RWPE1 (cell line): Measurements from ENCODE around the gene TCF7L1.

Experiments used
- CTCF ChIA-PET: fragments of 350-600 bp; sonication (Branson Sonifier 250); formaldehyde crosslinking; extraction: SDS; loops from one replicate; lab custom pipeline; 2021; lab: Yijun Ruan, JAX
- POLR2A ChIA-PET: fragments of 400-600 bp; formaldehyde crosslinking; extraction: SDS; loops from one replicate; lab custom pipeline; 2020; ENCODE audit warnings: antibody characterized with exemption; ENCODE audit not compliant: low non-redundant PET; lab: Yijun Ruan, JAX
- DNase-seq: peaks from one replicate; pipeline ENCODE4 v3.0.0; 2012; ENCODE audit warnings: low spot score
- H3K27ac ChIP-seq: fragments of 450-650 bp; 2 replicates; pipeline ENCODE4 v1.5.1; 2017
- TF ChIP-seq, protein P1 (sequence below): fragments of 450-650 bp; conservative IDR thresholded peaks from 2 replicates; pipeline ENCODE4 v1.5.1; 2017; ENCODE audit warnings: low read depth, mild to moderate bottlenecking

TCF7L1 gene

GRCh38 chr2:85259101-85259590 is 126.0 kb downstream of the TCF7L1 start:
- CTCF ChIA-PET: interaction anchor here (0.5 to 0.7 kb wide), 3 partner anchors 34 to 48 kb away, joined by 3 to 4 read pairs (median 4); no protein-coding TSS in a partner anchor
- peak overlapping the region; percentile 35; the same call in 1 of the 2 replicates for H3K27ac ChIP-seq

DNA sequence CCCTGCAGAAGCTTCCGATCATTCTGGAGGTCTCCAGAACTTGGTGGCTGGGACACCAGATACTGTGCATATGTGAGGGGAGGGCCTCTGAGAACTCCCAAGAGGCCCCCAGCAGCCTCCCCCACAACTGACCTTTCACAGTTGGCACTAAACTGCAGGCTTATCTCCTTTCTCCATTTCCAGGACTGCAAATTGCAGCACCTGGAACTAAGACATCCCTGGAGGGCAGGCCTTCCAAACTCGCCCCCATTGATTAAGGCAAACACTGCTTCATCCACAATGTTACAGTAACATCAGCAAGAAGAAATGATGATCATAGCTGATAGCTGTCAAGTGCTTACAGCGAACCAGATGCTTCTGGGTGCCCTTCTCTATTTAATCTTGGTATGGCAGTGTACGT is 126.7 kb downstream of the TCF7L1 start:
- CTCF ChIA-PET: interaction anchor here (0.5 to 0.6 kb wide), 2 partner anchors 47 to 49 kb away, joined by 3 to 4 read pairs; no protein-coding TSS in a partner anchor

More at GRCh38 chr2:85259101-85259590, 126.0 kb downstream of the TCF7L1 start:
- TF ChIP-seq, protein P1, sequence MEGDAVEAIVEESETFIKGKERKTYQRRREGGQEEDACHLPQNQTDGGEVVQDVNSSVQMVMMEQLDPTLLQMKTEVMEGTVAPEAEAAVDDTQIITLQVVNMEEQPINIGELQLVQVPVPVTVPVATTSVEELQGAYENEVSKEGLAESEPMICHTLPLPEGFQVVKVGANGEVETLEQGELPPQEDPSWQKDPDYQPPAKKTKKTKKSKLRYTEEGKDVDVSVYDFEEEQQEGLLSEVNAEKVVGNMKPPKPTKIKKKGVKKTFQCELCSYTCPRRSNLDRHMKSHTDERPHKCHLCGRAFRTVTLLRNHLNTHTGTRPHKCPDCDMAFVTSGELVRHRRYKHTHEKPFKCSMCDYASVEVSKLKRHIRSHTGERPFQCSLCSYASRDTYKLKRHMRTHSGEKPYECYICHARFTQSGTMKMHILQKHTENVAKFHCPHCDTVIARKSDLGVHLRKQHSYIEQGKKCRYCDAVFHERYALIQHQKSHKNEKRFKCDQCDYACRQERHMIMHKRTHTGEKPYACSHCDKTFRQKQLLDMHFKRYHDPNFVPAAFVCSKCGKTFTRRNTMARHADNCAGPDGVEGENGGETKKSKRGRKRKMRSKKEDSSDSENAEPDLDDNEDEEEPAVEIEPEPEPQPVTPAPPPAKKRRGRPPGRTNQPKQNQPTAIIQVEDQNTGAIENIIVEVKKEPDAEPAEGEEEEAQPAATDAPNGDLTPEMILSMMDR: no peak
- DNase-seq: no peak
- POLR2A ChIA-PET: no interaction called here

GRCh38 chr2:85263591-85263990 is 130.4 kb downstream of the TCF7L1 start:
- DNase-seq: no peak
- TF ChIP-seq, protein P1: no peak
- CTCF ChIA-PET: no interaction called here
- H3K27ac ChIP-seq: peak overlapping the region; percentile 79
- POLR2A ChIA-PET: no interaction called here

More for the DNA sequence above, 126.7 kb downstream of the TCF7L1 start:
- POLR2A ChIA-PET: no interaction called here
- DNase-seq: no peak
- TF ChIP-seq, protein P1: no peak
- no peak overlapping the region for H3K27ac ChIP-seq

DNA sequence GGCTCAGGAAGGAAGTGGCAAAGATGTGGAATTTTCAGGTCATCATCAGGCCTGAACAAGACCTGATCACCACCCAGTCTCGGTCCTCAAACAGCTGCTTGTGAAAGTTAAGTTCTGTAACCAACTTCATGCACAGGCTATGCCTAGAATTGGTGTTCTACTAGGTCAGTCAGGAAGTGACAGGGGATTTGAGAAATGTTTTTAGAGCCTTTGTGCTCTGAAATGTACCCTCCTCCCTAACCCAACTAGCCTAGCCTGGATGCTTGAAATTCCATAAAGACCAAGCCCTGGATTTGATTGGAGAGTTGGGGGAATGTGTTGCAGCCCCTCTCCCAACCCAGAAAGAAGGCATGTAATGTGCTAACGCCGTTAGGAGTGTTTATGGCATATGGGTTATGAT is 131.3 kb downstream of the TCF7L1 start:
- CTCF ChIA-PET: interaction anchor here (0.6 to 1.5 kb wide), 2 partner anchors 17 to 21 kb away, joined by 3 to 8 read pairs; no protein-coding TSS in a partner anchor
- TF ChIP-seq, protein P1: no peak
- POLR2A ChIA-PET: no interaction called here
- H3K27ac ChIP-seq: peak overlapping the region; percentile 79
- no peak for DNase-seq

GRCh38 chr2:85265304-85265703 is 132.1 kb downstream of the TCF7L1 start:
- ChIA-PET POLR2A (no interaction called here), CTCF (interaction anchor here (0.6 to 1.5 kb wide), 3 partner anchors 14 to 20 kb away, joined by 3 to 8 read pairs (median 3); no protein-coding TSS in a partner anchor)
- H3K27ac ChIP-seq: peak overlapping the region; percentile 65
- TF ChIP-seq, protein P1: no peak
- DNase-seq: no peak

- ChIA-PET POLR2A (no interaction called here), CTCF (interaction anchor here (0.5 to 1.8 kb wide), 14 partner anchors 11 to 418 kb away, joined by 3 to 8 read pairs (median 3); no protein-coding TSS in a partner anchor)
- H3K27ac ChIP-seq: peak overlapping the region; percentile 29; the same call in 1 of the 2 replicates
- TF ChIP-seq, protein P1: peak; percentile 84
- DNase-seq: no peak
Observed at GRCh38 chr2:85266146-85267041, 133.2 kb downstream of the TCF7L1 start.
